22Rv1 (cell line): ENCODE data around the gene FAM76B.

Experiments used
- ZFX ChIP-seq: fragments of 450-650 bp; IDR thresholded peaks from 2 replicates; pipeline ENCODE4 v1.6.1; 2017; ENCODE audit warnings: antibody characterized with exemption, borderline replicate concordance
- TF ChIP-seq, protein P1 (sequence below): fragments of 450-650 bp; IDR thresholded peaks from 2 replicates; pipeline ENCODE4 v1.5.1; 2017; ENCODE audit warnings: mild to moderate bottlenecking

DNA sequence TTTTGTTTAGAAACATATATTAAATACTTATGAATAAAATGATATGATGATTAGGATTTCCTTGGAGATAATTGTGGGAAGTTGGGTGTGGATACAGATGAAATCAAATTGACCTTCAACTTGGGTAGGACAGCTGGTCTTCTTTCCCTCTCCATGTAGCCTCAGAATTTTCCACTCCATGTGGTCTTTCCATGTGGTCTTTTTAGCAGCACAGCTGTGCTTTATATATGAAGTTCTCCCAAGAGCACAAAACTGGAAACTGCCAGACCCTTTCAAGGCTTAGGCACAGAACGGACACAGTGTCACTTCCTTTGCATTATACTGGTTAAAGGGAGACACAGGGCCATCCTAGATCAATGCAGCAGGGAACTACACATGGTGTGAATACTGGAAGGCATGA is 28.6 kb downstream of the FAM76B start:
- TF ChIP-seq, protein P1, sequence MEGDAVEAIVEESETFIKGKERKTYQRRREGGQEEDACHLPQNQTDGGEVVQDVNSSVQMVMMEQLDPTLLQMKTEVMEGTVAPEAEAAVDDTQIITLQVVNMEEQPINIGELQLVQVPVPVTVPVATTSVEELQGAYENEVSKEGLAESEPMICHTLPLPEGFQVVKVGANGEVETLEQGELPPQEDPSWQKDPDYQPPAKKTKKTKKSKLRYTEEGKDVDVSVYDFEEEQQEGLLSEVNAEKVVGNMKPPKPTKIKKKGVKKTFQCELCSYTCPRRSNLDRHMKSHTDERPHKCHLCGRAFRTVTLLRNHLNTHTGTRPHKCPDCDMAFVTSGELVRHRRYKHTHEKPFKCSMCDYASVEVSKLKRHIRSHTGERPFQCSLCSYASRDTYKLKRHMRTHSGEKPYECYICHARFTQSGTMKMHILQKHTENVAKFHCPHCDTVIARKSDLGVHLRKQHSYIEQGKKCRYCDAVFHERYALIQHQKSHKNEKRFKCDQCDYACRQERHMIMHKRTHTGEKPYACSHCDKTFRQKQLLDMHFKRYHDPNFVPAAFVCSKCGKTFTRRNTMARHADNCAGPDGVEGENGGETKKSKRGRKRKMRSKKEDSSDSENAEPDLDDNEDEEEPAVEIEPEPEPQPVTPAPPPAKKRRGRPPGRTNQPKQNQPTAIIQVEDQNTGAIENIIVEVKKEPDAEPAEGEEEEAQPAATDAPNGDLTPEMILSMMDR: no peak
- no peak for TF ChIP-seq ZFX
